CD4-positive, alpha-beta T cell (primary cell): ENCODE measurements around the gene EHF. TPM values are rescaled to one million over a fixed set of nuclear protein-coding genes. Genes with fewer than 3 reads are reported as not detected.

ENCODE experiments used
- ATAC-seq: fragments of 200-7000 bp; cut with Tn5 transposase; one replicate; pipeline ENCODE4 v1.10.0; 2022; ENCODE audit warnings: mild to moderate bottlenecking; ENCODE audit not compliant: poor library complexity
- CTCF ChIA-PET: fragments of 350-600 bp; sonication (Branson Sonifier 250); formaldehyde crosslinking; loops from one replicate; lab custom pipeline; 2021; ENCODE audit warnings: antibody characterized with exemption, inconsistent platforms; lab: Charles Lee
- POLR2A ChIA-PET: fragments of 350-600 bp; sonication (Branson Sonifier 250); formaldehyde crosslinking; loops from one replicate; lab custom pipeline; 2021; ENCODE audit warnings: antibody characterized with exemption, inconsistent platforms; lab: Charles Lee
- DNase-seq, 14 experiments: peaks; one replicate each; pipeline ENCODE4 v3.0.0-alpha.2; 2013 to 2020; ENCODE audit warnings: mixed read lengths in 2 of 14
- H3K27ac ChIP-seq, 2 donors: one replicate each; pipeline versions ENCODE4 v1.5.1 to v1.7.0; 2013; ENCODE audit warnings: low read length in 2 of 2, low read depth in 1 of 2, mild to moderate bottlenecking in 1 of 2
- H3K27me3 ChIP-seq, 2 experiments: 1 replicate in 1 of 2; 2 replicates in 1 of 2; pipeline versions ENCODE4 v1.6.1 to v1.7.0; 2013; ENCODE audit warnings: low read length in 2 of 2, control low read depth in 1 of 2, mild to moderate bottlenecking in 1 of 2, moderate library complexity in 1 of 2; ENCODE audit not compliant: insufficient read depth in 2 of 2, control insufficient read depth in 1 of 2
- H3K36me3 ChIP-seq: one replicate; pipeline ENCODE4 v1.6.1; 2013; ENCODE audit warnings: low read length, control low read depth; ENCODE audit not compliant: insufficient read depth
- H3K4me1 ChIP-seq: one replicate; pipeline ENCODE4 v1.6.1; 2013; ENCODE audit warnings: low read length, control low read depth; ENCODE audit not compliant: insufficient read depth
- H3K4me3 ChIP-seq: one replicate; pipeline ENCODE4 v1.5.1; 2013; ENCODE audit warnings: mild to moderate bottlenecking, low read length, moderate library complexity
- H3K9me3 ChIP-seq, 2 experiments: 1 replicate in 1 of 2; 2 replicates in 1 of 2; pipeline versions ENCODE4 v1.6.1 to v1.7.0; 2013; ENCODE audit warnings: low read length in 2 of 2, mild to moderate bottlenecking in 2 of 2, control low read depth in 1 of 2, moderate library complexity in 1 of 2; ENCODE audit not compliant: control insufficient read depth in 1 of 2, insufficient read depth in 1 of 2
- H3K27ac Mint-ChIP-seq: one replicate; pipeline ENCODE4 v1.8.0; 2020; ENCODE audit warnings: mixed read lengths
- H3K27me3 Mint-ChIP-seq: one replicate; pipeline ENCODE4 v1.8.0; 2021; ENCODE audit warnings: mixed read lengths
- H3K36me3 Mint-ChIP-seq: one replicate; pipeline ENCODE4 v1.8.0; 2021; ENCODE audit warnings: low read depth, mixed read lengths
- H3K4me1 Mint-ChIP-seq: one replicate; pipeline ENCODE4 v1.8.0; 2021; ENCODE audit warnings: low read depth, mixed read lengths
- H3K4me3 Mint-ChIP-seq: one replicate; pipeline ENCODE4 v1.8.0; 2020; ENCODE audit warnings: mild to moderate bottlenecking, mixed read lengths
- H3K9me3 Mint-ChIP-seq: one replicate; pipeline ENCODE4 v1.8.0; 2020; ENCODE audit warnings: mixed read lengths
- intact Hi-C, 2 experiments: fragments of 100-400 bp; cut with DNase I in 1 of 2; cut with micrococcal nuclease in 1 of 2; formaldehyde crosslinking; loops; one replicate each; pipeline versions ENCODE4 v1.15.1 to v1.9.0; 2023 to 2025; cut with DNase I, micrococcal nuclease
- total RNA-seq, 174 experiments: library from RNA in 2 of 174; stranded (reverse) in 2 of 174; gene quantifications; one replicate each; pipeline ENCODE4 v1.2.3 and lab custom pipeline; 2021 to 2026
- TF ChIP-seq, protein P1 (sequence below): fragments of 200-600 bp; IDR thresholded peaks from one replicate; pipeline ENCODE4 v1.8.0; 2022; ENCODE audit warnings: antibody characterized with exemption, mild to moderate bottlenecking

The EHF gene
- total RNA-seq, 2 experiments from 2014 or later = not detected

DNA sequence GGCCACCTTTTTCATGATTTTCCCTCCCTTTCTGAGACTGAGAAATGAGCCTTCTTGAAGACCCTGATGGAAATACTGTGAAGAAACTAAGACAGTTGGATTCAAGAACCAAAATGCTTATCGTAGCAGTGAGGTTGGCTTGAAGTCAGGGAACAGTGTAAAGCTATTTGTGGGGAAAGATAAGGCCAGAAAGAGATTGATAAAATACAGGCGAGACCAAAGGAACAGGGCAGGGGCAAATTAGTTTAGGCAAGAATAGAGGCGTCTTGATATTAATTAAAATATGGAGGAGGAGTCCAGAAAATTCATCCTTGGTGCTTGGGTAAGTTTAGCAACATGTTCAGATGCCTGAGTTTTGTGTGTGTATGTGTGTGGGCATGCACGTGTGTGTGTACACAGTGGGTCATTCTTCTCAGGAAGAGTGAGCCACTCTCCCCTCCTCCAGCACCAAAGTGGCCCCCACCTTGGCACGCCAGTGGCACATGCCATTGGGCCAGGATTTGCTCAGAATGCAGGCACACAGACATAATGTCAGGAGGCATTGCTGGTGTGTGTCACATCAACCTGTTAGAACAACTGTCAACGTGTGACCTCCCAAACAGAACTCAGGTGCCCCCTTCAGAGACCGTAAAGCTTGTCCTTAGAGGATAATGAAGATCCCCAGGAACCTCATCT, 3.9 kb upstream of the EHF start:
- Histone ChIP-seq H3K4me3 (no peak overlapping the region), H3K9me3 (no peaks in the 10 kb centered on the region), H3K27ac (no peak overlapping the region), H3K4me1 (no peaks in the 10 kb centered on the region), H3K36me3 (no peaks in the 10 kb centered on the region), H3K27me3 (no peaks in the 10 kb centered on the region)
- intact Hi-C loops = no loop called here
- Mint-ChIP-seq H3K27me3 (peaks cover 4% of the 10 kb centered on the region), H3K27ac (no peak overlapping the region), H3K36me3 (no peaks in the 10 kb centered on the region), H3K4me3 (no peak overlapping the region), H3K4me1 (no peaks in the 10 kb centered on the region), H3K9me3 (no peaks in the 10 kb centered on the region)
- POLR2A ChIA-PET = no interaction called here
- ATAC-seq (no peak), DNase-seq (no peak)
- TF ChIP-seq, protein P1, sequence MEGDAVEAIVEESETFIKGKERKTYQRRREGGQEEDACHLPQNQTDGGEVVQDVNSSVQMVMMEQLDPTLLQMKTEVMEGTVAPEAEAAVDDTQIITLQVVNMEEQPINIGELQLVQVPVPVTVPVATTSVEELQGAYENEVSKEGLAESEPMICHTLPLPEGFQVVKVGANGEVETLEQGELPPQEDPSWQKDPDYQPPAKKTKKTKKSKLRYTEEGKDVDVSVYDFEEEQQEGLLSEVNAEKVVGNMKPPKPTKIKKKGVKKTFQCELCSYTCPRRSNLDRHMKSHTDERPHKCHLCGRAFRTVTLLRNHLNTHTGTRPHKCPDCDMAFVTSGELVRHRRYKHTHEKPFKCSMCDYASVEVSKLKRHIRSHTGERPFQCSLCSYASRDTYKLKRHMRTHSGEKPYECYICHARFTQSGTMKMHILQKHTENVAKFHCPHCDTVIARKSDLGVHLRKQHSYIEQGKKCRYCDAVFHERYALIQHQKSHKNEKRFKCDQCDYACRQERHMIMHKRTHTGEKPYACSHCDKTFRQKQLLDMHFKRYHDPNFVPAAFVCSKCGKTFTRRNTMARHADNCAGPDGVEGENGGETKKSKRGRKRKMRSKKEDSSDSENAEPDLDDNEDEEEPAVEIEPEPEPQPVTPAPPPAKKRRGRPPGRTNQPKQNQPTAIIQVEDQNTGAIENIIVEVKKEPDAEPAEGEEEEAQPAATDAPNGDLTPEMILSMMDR = no peak
- CTCF ChIA-PET = no interaction called here

DNA sequence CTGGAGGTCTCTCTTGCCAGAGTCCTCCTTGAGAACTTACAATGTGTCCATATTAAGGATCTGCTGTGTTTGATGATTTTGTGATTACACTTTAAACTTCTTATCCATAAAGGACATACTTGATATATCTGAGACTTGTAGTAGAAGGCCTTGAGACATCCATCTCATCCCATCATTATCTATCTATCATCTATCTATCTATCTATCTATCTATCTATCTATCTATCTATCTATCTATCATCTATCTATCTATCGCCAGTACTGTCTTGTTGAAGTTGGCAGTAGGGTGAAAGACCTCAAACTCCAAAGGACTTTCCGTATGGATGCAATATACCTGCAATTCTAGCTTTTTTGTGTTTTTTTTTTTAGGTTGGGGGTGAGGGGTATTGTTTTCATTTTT, 2.5 kb upstream of the EHF start:
- Mint-ChIP-seq H3K9me3 (no peaks in the 10 kb centered on the region), H3K4me1 (no peaks in the 10 kb centered on the region), H3K4me3 (no peak overlapping the region), H3K27ac (no peak overlapping the region), H3K36me3 (no peaks in the 10 kb centered on the region), H3K27me3 (peaks cover 13% of the 10 kb centered on the region)
- no peak for DNase-seq
- Histone ChIP-seq H3K4me3 (no peak overlapping the region), H3K36me3 (no peaks in the 10 kb centered on the region), H3K27me3 (no peaks in the 10 kb centered on the region), H3K4me1 (peaks cover 2% of the 10 kb centered on the region), H3K27ac (no peak overlapping the region), H3K9me3 (no peaks in the 10 kb centered on the region)
- intact Hi-C loops = no loop called here
- TF ChIP-seq, protein P1 = no peak
- ChIA-PET CTCF (interaction anchor here (0.5 kb wide), 1 partner anchor 11 kb away, joined by 3 read pairs; no protein-coding TSS in a partner anchor), POLR2A (no interaction called here)
- no peak for ATAC-seq

DNA sequence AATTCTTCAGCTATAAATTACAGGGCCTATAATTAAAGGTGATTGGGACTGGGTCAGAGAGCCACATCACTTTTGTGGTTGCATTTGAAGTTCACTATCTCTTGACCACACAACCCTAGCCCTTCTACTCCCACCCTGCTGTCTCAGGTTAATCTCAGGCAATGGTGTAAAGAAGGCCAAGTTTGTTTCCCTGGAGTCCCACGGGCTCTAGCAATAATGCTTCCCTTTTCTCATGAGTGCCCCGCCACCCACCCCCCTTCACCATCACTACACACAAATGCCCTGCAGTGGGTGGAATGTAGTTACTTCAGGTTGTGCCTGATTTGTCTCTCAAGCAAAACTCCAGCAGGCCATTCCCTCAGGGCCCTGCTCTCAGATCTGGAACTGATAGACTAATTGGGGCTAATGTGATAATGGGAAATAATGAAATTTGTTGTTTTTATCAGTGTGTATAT, 1.8 kb upstream of the EHF start:
- H3K27me3 Mint-ChIP-seq = peaks cover 19% of the 10 kb centered on the region
- no peaks in the 10 kb centered on the region for H3K9me3 Mint-ChIP-seq
- H3K4me1 ChIP-seq = peaks cover 9% of the 10 kb centered on the region
- no peak overlapping the region for H3K4me3 Mint-ChIP-seq
- H3K9me3 ChIP-seq = no peaks in the 10 kb centered on the region
- intact Hi-C loops = no loop called here
- H3K4me3 ChIP-seq = no peak overlapping the region
- no peaks in the 10 kb centered on the region for H3K36me3 Mint-ChIP-seq
- CTCF ChIA-PET = interaction anchor here (0.5 kb wide), 1 partner anchor 12 kb away, joined by 3 read pairs; no protein-coding TSS in a partner anchor
- no peaks in the 10 kb centered on the region for H3K4me1 Mint-ChIP-seq
- H3K36me3 ChIP-seq = no peaks in the 10 kb centered on the region
- POLR2A ChIA-PET = no interaction called here
- no peak for DNase-seq
- H3K27me3 ChIP-seq = peaks cover 0 to 2% of the 10 kb centered on the region in 2 experiments
- no peak overlapping the region for H3K27ac ChIP-seq
- TF ChIP-seq, protein P1 = no peak
- no peak overlapping the region for H3K27ac Mint-ChIP-seq
- no peak for ATAC-seq
